Subcutaneous adipose tissue (tissue), 4 donors: Measurements from ENCODE around the gene AGFG1. TPM values are rescaled to one million over a fixed set of nuclear protein-coding genes. Genes with fewer than 3 reads are reported as not detected.

ENCODE experiments used
- CTCF ChIP-seq: fragments of 450-650 bp; IDR thresholded peaks from one replicate; pipeline ENCODE4 v1.5.1; 2016; ENCODE audit warnings: low read depth, mild to moderate bottlenecking, control low read depth, antibody characterized with exemption, moderate library complexity
- total RNA-seq, 4 donors: library from RNA; depleted of rRNA; stranded (reverse); fragments of >200 nt; gene quantifications; one replicate each; pipeline ENCODE4 v1.1.0, GENCODE V29; 2016

The AGFG1 gene
- total RNA-seq, 4 donors from 2014 or later = 88.7 to 235 (median 146) TPM

GRCh38 chr2:227442639-227443038 lies 29.3 kb upstream of the AGFG1 start:
- no peak for TF ChIP-seq CTCF

- no peak for TF ChIP-seq CTCF
Observed at GRCh38 chr2:227443889-227444568, 27.9 kb upstream of the AGFG1 start.

DNA sequence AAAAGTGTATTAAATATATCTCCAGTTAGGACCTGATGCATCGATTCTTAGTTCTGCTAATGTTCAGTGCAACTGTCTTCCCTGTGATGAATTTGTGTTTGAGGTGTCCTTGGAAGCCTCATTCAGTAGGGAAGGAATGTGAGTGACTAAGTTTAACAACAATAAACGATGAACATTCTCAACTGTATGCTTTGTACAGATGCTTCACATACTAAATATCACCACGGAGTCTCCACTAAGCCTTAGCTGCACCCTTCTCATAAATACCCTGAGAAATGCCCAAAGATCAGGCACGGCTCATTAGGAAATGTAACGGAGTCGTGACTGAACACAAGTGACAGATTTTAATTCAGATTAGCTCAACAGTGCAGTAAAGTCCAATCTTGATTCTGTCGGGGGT lies 24.4 kb upstream of the AGFG1 start:
- TF ChIP-seq CTCF = no peak

DNA sequence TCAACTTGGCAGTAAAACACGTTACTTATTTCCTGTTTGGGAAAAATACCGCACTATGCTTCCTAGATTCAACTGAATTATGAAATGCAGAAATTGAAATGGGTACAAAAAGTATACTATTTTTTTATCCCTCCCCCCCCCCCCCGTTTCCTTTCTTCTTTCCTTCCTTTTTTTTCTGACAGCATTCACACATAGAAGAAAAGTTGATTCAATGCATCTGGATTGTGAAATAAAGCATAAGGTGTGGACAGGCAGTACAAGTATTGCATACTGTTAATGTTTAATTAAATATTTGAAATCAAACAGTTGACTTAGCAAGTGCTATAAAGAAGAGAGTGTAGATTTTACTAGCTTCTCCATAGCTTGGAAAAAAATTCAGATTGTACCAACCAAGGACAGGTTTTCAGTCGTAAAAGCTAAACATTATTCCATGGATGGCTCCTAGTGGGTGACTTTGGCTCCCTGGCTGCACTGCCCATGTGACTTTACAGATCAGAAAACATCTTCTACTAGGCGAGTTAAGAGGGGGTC lies 21.6 kb upstream of the AGFG1 start:
- TF ChIP-seq CTCF = no peak

GRCh38 chr2:227450926-227451654 lies 20.9 kb upstream of the AGFG1 start:
- no peak for TF ChIP-seq CTCF

DNA sequence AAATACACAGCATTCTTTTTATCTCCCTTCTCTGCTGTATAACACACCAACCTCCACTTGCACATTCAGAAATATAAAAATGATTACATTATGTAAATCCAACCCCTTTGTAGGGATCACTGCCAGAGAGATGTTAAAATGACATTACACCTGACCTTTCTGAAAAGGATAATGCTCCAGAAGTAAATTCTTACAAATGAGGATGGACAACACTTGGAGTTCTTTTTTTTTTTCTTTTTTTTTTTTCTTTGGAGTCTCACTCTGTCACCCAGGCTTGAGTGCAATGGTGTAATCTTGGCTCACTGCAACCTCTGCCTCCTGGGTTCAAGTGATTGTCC lies 20.3 kb upstream of the AGFG1 start:
- no peak for TF ChIP-seq CTCF

GRCh38 chr2:227453810-227454209 lies 18.1 kb upstream of the AGFG1 start:
- TF ChIP-seq CTCF = no peak
